ENCODE data around the gene ARSJ.
A peak's percentile ranks its signal among the peaks of the same experiment; 100 is the strongest.
"Not testable (repeated sequence)": the region's sequence is repeated elsewhere in the genome, so short reads cannot be mapped to it uniquely, and the experiment has no call there.

The ARSJ gene

DNA sequence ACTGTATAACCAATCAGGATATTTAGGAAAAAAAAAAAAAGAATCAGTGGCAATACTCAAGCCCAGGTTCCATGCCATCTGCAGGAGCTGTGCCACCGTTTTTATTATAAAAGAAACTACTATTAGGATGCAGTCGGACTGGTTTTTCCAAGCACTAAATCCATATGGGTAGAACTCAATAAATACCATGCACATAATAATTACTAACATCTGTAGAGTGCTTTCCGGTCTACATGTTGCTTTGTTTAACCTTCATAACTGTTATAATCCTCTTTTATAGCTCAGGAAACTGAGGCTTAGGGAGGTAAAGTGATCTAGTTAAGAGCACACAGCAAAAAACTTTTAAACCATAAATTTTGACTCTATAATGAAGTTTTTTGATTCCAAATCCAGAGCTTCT lies 24.0 kb downstream of the ARSJ start:
- no peak for DNase-seq

DNA sequence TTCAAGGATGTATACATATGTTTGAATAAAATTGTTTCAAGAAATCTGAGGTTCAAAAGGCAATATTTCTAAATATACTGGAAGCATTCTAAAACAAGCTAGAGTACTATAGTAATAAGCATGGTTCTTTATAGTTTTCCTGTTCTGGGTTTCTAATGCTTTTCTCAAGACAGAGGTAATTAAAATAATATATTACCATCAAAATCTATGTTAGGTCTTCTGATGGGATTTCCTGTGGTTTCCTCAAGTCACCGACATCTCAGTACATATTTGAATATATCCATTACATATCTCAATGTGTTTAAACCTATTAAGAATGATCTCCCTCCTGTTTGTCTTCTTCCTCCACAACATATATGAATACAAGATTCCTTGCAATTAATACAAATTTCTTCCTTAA lies 25.6 kb downstream of the ARSJ start:
- DNase-seq, result no peak

DNA sequence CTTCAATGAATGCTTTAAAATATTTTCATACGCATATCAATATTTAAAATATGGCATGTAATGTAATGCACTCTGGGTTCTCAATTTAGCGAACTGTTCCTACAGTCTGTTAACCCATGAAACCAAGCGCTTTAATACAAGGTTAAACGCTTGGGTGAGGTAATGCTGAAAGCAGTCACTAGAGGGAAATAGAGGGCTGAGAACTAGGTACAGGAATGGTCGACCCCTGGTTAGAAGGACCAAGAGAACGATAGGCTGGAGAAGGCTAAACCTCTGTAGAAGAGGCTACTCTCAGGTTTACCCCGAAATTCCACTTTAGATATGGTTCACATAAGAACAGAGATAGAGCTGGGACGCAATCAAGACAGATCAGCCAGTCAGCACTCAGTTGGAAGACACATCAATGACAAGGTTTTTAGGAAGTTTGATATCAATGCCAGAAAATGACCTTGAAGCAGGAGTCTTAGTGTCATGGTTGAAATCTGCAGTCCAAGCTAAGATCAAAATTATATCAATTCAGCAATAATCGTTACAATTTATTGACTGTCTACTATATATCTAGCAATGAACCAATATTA lies 26.9 kb downstream of the ARSJ start:
- DNase-seq, result peak; percentile 34

DNA sequence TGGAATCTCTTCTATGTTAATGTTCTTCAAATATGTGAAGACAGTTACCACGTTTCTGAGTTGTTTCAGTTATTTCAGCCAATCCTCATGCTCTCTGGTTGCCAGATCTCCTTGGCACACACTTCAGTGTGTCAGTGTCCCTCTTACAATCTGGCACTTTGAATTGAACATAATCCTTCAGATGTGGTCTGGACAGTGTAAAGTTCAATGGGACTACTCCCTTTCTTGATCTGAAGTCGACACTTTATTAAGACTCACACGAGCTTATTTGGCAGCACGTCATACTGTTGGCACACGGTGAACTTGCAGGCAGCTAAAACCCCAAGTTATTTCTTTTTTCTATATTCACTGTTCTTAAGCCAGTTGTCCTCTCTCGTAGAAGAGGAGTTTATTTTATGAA lies 28.2 kb downstream of the ARSJ start:
- DNase-seq, result no peak

DNA sequence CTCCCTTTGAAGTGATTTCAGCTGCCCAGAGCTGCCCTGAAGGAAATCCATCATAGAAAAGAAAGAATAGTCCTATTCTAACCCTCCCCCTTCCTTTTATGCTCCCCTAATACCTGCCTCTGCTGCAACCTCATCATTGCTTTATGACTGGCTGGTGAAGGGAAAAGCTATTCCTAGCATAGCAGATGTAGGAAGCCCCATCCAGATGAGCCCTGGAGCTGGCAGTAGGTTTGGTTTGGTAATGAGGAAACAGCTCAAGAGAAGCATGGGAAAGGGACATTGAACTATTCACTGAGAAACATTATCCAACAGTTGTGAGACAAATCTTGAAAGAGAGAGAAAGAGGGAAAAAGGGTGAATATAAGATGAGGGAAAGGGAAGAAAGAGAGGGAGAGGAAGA lies 29.2 kb downstream of the ARSJ start:
- no peak for DNase-seq

DNA sequence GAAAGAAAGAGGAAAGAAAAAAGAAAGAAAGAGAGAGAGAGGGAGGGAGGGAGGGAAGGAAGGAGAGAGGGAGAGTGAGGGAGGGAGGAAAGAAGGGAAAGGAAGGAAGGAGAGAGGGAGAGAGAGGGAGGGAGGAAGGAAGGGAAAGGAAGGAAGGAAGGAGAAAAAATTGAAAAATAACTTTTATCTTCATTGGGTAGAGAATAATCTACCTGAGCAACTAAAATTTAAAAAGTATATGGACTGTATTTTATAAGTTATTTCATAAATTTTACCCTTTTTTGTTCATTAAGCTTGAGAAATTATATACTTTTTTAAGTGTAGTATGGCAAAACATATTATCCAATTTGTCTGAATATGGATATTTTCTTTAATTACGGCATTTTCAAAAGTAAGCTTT lies 32.0 kb downstream of the ARSJ start:
- no peak for DNase-seq

DNA sequence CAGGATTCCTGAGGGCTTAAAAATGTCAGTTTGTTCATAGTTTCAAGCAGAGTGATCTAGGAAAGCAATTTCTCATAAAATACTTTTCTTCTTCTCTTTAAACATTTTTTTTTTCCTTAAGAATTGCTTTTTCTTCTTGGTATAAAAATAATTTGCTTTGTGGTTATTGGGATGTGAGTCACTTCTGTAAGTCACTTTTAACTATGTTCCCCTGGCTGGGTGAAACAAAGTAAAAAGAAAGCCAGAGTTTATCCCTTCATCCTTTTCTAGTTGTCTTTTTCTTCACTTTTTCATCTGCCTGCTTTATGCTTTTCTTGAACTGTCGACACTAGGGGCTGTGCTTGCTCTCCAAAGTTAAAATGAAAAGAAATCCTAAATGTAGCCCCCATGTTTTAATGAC lies 33.5 kb downstream of the ARSJ start:
- DNase-seq, result no peak

DNA sequence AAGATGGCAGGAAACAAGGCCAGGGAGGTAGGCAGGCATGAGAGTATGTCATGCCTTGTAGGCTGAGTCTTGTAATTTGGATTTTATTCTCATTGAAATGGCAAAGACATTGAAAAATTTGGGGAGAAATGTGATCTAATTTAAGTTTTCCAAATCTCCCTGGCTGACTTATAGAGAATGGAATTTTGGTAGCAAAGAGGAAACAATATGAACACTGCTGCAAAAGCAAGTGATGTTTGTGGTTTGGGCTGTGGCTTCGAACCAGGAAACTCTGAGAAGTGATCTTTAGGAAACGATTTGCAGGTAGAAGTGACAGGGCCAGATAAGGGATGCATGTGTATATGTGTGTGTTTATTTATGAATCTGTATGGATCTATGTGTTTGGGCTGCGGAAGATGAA lies 35.6 kb downstream of the ARSJ start:
- no peak for DNase-seq

DNA sequence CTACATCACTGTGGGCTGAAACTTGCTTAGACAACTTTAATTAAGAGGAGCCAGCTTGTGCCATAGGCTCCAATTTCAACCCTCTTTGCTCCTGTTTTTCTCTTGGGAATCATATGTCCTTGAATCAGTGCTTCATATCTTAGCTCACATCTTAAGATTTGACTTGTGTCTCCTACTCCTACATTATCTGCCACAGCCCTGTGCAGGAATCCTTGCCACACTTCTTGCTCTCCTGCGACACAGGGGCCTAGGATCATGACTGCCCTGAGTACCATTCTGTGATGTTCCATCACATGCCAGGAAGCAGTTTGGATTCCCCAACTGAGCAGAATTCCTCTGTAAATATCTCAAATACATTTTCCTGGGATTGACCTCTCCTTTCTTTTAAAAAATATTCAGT lies 36.4 kb downstream of the ARSJ start:
- DNase-seq, result no peak

DNA sequence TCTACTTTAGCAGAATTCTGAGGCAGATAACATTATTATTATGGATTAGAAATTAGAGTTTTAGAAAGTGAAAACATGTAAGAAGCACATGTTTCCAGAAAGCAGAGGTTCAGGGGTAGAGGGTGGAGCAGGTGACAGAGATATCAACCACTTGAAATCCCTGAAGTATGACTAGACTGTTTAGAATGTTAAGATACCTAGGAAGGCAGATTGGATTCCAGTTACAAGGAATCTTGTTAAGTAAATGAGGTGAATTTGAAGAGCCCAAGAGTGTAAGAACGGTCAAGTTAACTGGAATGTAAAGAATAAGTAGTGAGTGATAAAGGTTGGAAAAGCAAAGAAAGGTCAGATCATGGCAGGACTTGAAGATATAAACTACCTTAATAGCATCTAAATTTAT lies 37.6 kb downstream of the ARSJ start:
- no peak for DNase-seq

DNA sequence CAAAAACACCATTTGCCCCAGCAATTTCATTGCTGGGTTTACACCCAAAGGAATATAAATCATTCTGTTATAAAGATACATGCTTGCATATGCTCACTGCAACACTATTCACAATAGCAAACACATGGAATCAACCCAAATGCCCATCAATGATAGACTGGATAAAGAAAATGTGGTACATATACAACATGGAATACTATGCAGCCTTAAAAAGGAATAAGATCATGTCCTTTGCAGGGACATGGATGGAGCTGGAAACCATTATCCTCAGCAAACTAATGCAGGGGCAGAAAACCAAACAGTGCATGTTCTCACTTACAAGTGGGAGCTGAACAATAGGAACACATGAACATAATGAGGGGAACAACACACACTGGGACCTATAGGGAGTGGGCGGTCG lies 39.3 kb downstream of the ARSJ start:
- not testable (repeated sequence) for DNase-seq

DNA sequence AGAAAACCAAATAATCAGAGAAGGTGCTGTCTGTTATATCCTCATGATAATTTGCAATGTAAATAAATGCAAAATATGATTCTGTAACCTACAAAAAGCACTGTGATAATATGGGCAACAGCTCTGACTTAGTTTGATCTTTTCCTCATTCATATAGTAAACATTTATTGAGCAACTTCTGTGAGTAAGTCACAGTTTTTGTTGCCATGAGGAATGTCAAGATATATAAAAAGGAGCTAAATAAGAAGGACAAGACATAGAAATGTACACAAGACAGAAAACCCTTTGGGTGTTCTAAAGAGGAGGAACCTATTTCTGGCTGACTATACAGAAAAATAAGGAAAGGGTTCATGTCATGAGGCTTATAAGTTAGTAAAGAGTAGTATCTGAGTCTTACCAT lies 44.3 kb downstream of the ARSJ start:
- no peak for DNase-seq

DNA sequence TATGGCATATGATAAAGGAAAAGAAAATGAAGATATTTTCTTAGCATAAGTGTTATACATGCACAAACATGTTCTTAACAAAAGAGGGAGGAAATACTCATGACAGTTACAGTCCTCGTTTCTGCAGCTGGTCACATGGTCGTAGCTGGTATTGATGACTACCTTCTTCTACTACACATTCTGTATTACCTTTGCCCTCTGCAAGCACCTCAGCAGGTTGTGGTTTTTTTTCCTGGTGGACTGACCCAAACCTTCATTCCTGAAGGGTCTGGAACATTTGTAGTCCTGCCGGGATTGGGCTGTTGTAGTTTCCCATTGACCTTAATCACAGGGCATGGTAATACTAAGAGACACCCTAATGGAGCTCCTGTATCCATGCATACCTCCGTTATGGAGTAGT lies 54.7 kb downstream of the ARSJ start:
- not testable (repeated sequence) for DNase-seq

DNA sequence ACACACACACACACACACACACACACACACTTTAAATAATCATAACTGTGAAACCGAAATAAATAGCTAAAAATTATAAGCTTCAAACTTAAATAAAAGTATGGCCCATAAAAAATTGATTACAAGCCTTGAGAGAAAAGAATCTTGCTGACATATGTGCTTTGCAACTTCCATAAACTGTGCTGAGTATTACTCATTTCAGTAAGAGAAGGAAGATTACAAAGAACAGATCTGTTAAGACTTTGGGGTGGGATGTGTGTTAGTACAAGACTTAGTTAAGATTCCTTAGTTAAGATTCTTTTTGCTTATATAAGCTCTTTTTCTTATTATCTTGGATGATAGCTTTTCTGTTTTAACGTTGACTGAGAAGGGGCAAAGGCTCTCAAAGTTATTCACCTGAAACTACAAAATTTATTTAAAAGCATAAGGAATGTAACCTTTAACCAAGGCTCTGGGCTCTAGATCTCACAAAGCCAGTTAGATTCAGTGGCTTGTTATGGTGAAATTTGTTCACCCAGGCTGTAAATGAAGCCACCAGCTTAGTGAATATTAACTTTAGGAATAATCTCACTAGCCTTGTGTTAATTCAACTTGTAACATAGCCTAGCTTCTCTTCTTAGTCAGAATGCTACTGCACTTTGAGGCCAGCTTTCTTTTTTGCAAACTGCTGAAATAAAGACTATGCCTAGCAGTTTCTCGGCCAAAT lies 58.2 kb downstream of the ARSJ start:
- DNase-seq, result no peak

DNA sequence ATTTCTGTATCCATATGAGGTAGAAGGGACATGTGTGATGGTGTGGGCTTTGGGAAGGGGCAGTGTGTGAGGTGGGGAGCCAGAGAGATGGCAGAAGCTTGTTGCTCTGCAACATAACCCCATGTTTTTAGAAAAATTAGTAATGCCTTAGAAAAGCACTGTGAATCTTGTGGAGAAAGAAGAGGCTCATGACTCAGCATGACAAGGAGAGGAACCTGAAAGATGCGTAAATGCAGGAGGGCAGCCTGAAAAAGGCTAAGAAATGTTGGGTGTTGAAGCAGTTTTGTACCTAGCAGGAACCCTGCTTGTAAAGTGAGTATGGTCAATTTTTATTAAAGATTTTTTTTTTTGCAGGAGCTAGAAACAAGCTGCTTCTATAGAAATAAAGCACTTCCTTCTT lies 59.8 kb downstream of the ARSJ start:
- no peak for DNase-seq

DNA sequence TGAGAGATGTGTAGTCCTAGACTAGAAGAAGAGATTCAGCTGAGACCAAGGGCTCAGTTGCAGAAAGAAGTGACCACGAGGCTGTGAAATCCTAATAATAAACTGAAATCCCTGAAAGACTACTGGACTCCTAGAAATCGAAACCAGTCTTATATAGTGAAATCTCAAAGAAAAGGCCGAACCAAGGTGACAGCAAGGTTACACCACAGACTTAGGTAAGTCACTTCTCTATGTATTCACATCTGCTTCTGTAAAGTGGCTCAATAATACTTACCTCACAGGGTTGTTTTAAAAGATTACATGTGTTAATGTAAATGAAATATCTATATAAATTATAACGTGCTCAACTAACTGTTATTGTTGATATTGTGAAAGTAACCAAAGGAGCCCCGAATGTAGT lies 60.3 kb downstream of the ARSJ start:
- DNase-seq, result no peak

DNA sequence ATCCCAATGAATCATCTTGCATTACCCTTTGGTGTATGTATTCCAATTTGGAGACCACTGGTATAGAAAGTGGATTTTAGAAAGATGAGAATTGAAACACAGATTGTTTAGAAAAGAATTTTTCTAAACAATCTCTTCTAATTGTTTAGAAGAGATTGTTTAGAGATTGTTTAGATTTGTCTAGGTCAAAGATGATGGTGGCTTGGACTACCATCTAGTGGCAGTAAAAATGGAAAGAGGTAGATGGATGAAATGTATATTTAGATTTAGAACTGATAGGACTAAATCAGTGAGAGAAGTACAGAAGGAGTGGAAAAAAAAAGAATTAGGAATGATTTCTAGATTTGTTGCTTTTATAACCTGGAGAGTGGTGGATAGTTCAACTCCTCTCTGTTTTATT lies 70.6 kb downstream of the ARSJ start:
- no peak for DNase-seq

DNA sequence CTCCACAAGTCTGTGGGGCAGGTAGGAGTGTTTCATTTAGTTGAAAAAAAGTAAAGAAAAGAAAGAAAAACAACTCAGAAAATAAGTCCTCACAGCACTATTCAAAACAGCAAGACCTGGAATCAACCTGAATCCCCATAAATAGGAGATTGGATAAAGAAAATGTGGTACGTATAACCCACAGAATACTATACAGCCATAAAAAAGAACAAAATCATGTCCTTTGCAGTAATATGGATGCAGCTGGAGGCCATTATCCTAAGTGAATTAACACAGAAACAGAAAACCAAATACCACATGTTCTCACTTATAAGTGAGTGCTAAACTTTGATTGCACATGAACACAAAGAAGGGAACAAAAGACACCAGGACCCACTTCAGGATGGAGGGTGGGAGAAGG lies 71.9 kb downstream of the ARSJ start:
- DNase-seq, result no peak

DNA sequence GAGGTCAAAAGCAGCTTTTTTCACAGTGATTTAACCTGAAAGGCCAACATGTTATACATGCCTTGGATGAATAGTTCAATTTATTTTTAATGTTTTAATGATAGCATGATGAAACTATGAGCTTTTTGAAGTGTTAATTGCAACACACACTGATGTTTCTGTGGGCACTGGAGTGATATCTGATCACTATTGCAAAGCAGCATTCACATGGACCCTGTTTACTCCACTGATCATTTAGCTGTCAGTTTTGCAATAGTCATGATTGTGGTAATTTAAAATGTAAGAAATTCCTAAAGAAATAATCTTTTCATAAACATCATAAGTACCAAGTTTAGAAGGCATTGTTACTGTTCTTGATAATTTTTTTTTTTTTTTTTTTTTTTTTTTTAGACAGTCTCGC lies 74.1 kb downstream of the ARSJ start:
- no peak for DNase-seq

DNA sequence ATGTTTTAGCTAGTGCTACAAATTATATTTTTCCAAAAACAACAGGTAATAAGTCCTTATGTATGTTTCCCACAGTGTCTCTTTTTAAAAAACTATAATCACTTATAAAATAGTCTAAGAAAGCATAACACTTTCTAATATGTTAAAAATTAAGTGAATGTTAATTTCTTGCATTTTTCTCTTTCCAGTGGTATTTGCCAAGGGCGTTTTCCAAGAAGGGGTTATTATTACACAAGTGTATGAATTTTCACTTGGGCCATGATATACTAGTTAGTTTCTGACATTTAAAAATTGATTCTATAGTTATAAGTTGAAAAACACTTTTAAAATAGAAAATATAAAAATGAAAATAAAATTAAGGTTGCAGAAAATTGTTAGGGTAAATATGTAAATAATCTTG lies 74.6 kb downstream of the ARSJ start:
- no peak for DNase-seq

DNA sequence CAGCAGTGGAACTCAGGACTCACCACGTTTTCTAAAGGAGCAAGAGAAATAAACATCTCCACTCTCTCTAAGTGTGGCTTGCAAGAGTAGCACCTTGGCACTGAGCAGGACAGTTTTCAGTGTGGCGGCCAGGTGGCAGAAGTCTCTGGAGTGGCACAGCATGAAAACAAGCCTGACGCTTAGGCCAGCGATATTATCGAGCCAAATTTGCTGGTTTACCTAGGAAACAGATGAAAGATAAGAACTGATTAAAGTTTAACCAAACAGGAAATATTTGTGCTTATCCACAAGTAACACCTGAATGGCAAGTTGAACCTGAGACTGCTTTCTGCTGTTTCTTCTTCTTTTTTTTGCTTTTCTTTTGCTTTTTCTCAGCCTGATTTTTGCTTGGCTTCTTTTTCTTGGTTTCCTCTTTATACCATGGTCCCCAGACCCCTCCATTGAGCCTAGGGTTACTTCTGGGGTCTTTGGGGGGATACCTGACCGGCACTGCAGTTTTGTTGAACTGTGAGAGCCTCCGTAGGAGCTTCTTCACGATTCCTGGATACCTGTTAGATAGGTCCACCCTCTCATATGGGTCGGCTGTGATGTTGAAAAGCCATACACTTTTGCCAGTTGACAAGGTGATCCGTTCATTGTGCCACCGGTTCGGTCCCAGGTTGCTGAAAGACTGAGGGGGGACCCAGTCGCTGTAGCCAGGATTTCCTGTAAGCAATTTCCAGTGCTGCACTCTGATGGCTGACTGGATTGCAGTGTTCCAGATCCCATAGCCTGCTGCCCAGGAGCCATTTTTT lies 77.3 kb downstream of the ARSJ start:
- DNase-seq, result no peak

DNA sequence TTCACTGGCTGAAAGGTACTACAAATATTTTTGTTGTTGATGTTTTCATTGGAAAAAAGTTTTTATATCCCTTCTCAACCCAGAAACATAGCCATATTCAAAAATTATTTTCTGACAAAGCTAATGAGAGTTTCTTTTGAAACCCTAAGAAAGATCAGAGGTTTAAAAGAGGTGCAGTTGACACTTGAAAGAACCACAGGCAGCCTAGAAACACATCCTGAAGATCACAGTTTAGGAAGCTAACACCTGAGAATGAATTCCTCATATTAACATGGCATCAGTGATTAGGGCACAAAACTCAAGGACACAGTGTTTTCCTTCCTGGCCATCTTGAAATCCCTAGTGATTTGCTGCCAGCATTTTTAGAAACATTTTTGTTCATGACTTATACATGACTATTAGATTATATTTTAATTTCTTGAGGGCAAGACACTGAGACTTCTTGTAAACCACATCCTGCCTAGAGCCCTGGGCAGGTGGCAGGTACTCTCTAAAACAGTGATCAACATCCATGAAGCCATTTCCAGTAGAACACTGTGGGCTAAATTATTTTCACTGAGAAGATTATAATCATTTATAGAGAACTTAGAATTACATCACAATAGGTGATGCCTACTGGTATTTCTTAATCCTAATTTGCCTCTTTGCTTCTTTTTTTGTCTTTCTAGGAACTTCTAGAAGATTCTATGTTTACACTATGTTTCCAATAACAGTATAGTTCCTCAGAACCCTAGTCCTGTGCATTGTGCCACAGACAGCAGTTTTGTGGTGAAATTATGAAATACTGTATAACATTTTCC lies 80.0 kb downstream of the ARSJ start:
- no peak for DNase-seq

DNA sequence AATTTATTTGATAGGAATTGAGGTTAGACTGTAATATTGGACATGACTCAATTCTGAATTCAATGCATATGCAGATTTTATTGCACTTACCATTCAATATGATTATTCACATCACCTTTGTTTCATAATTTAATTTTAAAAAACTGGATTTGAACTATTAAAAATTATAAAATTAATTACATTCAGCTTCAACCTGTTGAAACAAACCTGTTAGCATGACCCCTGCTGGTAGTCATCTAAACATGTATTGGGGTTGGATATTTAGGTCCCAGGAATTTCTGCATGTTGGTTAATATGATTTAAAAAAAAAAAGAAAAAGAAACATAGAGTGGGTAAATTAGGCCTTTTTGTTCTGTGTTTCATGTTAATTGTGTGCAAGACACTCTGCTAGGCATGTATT lies 85.9 kb downstream of the ARSJ start:
- no peak for DNase-seq

DNA sequence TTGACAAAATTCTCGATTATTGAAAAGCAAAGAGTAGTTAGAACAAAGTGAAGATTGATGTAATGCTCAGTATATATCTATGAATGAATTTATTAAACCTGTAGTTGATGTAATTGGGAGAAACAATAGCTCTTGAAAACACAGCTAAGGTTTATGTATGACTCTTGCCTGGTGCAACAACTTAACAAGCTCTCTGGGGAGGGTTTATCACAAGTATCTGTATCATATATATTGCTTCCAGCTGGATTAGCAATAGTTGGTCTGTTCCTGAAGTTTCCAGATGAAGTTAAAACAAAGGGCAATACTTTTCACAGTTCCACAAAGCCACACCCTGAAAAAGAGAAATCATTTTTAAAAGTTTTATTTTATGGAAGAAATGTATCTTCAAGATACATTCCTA lies 91.4 kb downstream of the ARSJ start:
- no peak for DNase-seq

All from NCI-H1694 treated with DMSO at 0.1 percent for 48 hours (cell line).